ENCODE measurements around the gene OR52I2. TPM values are rescaled to one million over a fixed set of nuclear protein-coding genes. Genes with fewer than 3 reads are reported as not detected.

OR52I2 gene
- total and polyA plus RNA-seq, 2 donors from 2014 or later, result not detected

DNA sequence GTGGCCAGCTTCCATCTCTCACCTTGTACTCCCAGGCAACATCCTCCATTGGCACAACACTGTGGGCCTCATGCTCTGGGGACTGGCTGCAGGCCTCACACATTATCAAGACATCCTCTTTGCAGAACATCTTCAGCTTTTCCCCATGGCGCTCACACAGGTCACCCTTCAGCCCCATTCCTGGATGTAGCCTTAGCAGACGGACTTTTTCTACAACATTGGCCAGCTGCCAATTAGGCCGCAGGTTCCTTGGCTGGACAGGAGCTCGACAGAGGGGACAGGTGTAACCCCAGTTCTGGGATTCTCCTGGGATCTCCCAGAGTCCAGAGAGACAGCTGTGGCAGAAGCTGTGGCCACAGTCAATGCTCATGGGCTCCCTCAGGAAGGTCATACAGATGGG is 23.5 kb downstream of the OR52I2 start:
- no peak overlapping the region for H3K9ac ChIP-seq (ENCODE audit: low read length in 3 of 3)
- no peaks in the 10 kb centered on the region for H3K27me3 ChIP-seq (ENCODE audit: control insufficient read depth, insufficient read depth, low read length)
- no peak for FAIRE-seq
- peaks cover 0 to 3% (median 0%) of the 10 kb centered on the region in 3 donors for H3K4me1 ChIP-seq (ENCODE audit: control insufficient read depth in 2 of 3, insufficient read depth in 2 of 3, low read depth in 1 of 3, low read length in 3 of 3)
- intact Hi-C loops (cut with DNase I), result no loop called here
- no peak overlapping the region for H3K4me3 ChIP-seq (ENCODE audit: low read length in 3 of 3)
- TF ChIP-seq CTCF (IDR thresholded peaks at IDR 0.05; ENCODE audit: borderline replicate concordance, extremely low read depth, insufficient read depth), result no peak
- H3K27ac ChIP-seq (ENCODE audit: low read depth in 2 of 2, low read length in 2 of 2), result no peak overlapping the region
- no peak for DNase-seq
- no peaks in the 10 kb centered on the region for H3K9me3 ChIP-seq (ENCODE audit: control insufficient read depth in 2 of 3, insufficient read depth in 1 of 3, low read length in 3 of 3)
- H3K36me3 ChIP-seq (ENCODE audit: control insufficient read depth in 2 of 3, insufficient read depth in 3 of 3, low read length in 3 of 3), result peaks cover 2 to 26% (median 25%) of the 10 kb centered on the region in 3 donors

DNA sequence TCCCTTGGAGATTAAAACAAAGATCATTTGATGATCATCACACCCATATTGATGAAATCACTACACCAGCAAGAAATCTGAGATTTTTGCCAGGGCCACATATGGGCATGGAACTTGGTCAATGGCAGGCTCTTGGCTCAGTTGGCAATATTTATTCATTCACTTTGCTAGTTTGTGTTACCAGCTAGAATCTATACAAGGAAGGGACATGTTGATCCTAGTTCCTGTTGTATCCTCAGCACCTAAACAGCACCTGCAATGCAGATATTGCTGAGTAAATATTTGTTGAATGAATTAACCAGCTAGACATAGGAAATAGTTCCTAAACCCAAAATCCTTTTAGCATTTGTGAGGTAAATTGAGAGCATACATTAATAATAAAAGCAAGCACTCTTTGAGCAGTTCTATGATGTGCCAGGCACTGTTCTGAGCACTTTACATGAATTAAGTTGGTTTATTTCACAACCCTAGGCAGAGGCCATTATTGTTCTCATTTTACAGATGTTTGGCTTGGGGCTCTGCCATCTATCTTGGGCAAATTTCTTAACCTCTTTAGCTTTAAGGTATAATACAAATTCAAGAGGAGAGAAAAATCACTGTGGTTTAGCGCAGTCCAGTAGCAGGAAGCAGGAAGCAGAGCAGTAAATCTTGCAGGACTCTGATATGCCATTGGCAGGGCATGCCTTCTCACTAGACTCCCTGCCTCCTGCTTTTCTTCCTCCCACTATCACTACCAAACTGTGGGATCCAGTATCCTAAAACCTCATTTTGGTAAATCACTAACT is 24.9 kb downstream of the OR52I2 start:
- Histone ChIP-seq H3K4me1 (ENCODE audit: control insufficient read depth in 2 of 3, insufficient read depth in 2 of 3, low read depth in 1 of 3, low read length in 3 of 3) (peaks cover 0 to 5% (median 0%) of the 10 kb centered on the region in 3 donors), H3K9ac (ENCODE audit: low read length in 3 of 3) (peak overlapping the region in 2 of 3 donors; percentile 28 to 77), H3K9me3 (ENCODE audit: control insufficient read depth in 2 of 3, insufficient read depth in 1 of 3, low read length in 3 of 3) (no peaks in the 10 kb centered on the region), H3K36me3 (ENCODE audit: control insufficient read depth in 2 of 3, insufficient read depth in 3 of 3, low read length in 3 of 3) (peaks cover 2 to 14% (median 12%) of the 10 kb centered on the region in 3 donors), H3K4me3 (ENCODE audit: low read length in 3 of 3) (peak overlapping the region in 2 of 3 donors; percentile 64 to 77), H3K27ac (ENCODE audit: low read depth in 2 of 2, low read length in 2 of 2) (no peak overlapping the region), H3K27me3 (ENCODE audit: control insufficient read depth, insufficient read depth, low read length) (no peaks in the 10 kb centered on the region)
- peak in 2 of 5 donors; percentile 26 to 32 for DNase-seq
- intact Hi-C loops (cut with DNase I), result no loop called here
- FAIRE-seq, result no peak
- TF ChIP-seq CTCF (IDR thresholded peaks at IDR 0.05; ENCODE audit: borderline replicate concordance, extremely low read depth, insufficient read depth), result no peak

- peaks cover 0 to 8% (median 6%) of the 10 kb centered on the region in 3 donors for H3K36me3 ChIP-seq (ENCODE audit: control insufficient read depth in 2 of 3, insufficient read depth in 3 of 3, low read length in 3 of 3)
- H3K4me1 ChIP-seq (ENCODE audit: control insufficient read depth in 2 of 3, insufficient read depth in 2 of 3, low read depth in 1 of 3, low read length in 3 of 3), result peaks cover 0 to 5% (median 0%) of the 10 kb centered on the region in 3 donors
- H3K9me3 ChIP-seq (ENCODE audit: control insufficient read depth in 2 of 3, insufficient read depth in 1 of 3, low read length in 3 of 3), result no peaks in the 10 kb centered on the region
- TF ChIP-seq CTCF (IDR thresholded peaks at IDR 0.05; ENCODE audit: borderline replicate concordance, extremely low read depth, insufficient read depth), result no peak
- intact Hi-C loops (cut with DNase I), result no loop called here
- peak overlapping the region; percentile 11 to 77 (median 28) for H3K9ac ChIP-seq (ENCODE audit: low read length in 3 of 3)
- H3K27me3 ChIP-seq (ENCODE audit: control insufficient read depth, insufficient read depth, low read length), result no peaks in the 10 kb centered on the region
- peak overlapping the region; percentile 64 to 77 (median 73) for H3K4me3 ChIP-seq (ENCODE audit: low read length in 3 of 3)
- DNase-seq (peak in 2 of 5 donors; percentile 25 to 30), FAIRE-seq (no peak)
- H3K27ac ChIP-seq (ENCODE audit: low read depth in 2 of 2, low read length in 2 of 2), result no peak overlapping the region
Observed at GRCh38 chr11:4607096-4607495, 25.6 kb downstream of the OR52I2 start.

Data from kidney (tissue), 14 donors.